Rectal smooth muscle tissue (tissue), 1 donor: ENCODE measurements around the gene TOP3A.
A peak's percentile ranks its signal among the peaks of the same experiment; 100 is the strongest.

Experiments
- H3K27ac ChIP-seq: one replicate; pipeline ENCODE4 v1.7.0; 2013; ENCODE audit warnings: low read depth, low read length, inconsistent platforms
- H3K27me3 ChIP-seq: one replicate; pipeline ENCODE4 v1.7.0; 2013; ENCODE audit warnings: low read length; ENCODE audit not compliant: control insufficient read depth, insufficient read depth
- H3K36me3 ChIP-seq: one replicate; pipeline ENCODE4 v1.7.0; 2013; ENCODE audit warnings: low read length; ENCODE audit not compliant: control insufficient read depth, insufficient read depth
- H3K4me1 ChIP-seq: one replicate; pipeline ENCODE4 v1.7.0; 2013; ENCODE audit warnings: low read length; ENCODE audit not compliant: control insufficient read depth, insufficient read depth
- H3K4me3 ChIP-seq: one replicate; pipeline ENCODE4 v1.7.0; 2013; ENCODE audit warnings: low read length
- H3K9ac ChIP-seq: one replicate; pipeline ENCODE4 v1.7.0; 2013; ENCODE audit warnings: low read length

TOP3A gene

DNA sequence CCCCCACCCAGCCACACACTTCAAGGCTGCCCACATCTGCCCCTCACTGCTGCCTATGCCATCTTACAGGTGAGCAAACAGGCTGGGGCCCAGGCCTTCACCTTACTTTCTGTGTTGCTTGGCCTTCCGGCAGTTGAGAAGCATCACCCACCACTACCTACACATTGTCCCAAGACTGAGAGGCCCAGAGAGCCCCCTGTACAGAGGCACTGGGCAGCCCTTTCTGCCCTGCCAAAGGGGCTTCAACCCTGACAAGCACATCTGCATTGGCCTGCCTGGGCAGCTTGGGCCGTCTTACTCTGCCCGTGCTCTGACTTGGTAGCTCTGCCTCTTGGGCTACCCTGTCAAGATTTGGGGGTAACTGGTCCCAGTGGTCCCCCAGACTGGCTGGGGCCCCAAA lies 53.1 kb downstream of the TOP3A start:
- Histone ChIP-seq H3K27me3 (no peaks in the 10 kb centered on the region), H3K36me3 (peaks cover 23% of the 10 kb centered on the region), H3K4me3 (peak overlapping the region; percentile 79), H3K9ac (peak overlapping the region; percentile 50), H3K27ac (peak overlapping the region; percentile 92), H3K4me1 (peaks cover 25% of the 10 kb centered on the region)

DNA sequence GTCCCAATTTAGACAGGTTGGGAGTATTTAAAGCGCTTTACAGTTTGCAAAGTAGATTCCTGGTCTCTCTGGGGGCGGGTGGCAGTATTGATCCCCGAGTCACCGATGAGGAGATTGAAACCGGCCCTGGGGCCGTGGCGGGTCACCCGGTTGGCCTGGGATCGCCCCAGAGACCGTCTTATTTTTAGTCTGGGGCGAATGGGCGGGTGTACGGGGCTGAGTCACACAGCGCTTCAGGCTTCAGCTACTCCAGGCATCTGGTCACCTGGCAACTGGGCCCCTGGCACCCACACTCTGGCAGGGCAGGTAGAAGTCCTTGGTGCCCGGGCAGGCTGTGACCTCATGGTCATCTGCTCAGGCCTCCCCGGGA lies 53.7 kb downstream of the TOP3A start:
- peaks cover 23% of the 10 kb centered on the region for H3K36me3 ChIP-seq
- peak overlapping the region; percentile 50 for H3K9ac ChIP-seq
- peak overlapping the region; percentile 79 for H3K4me3 ChIP-seq
- peak overlapping the region; percentile 92 for H3K27ac ChIP-seq
- peaks cover 25% of the 10 kb centered on the region for H3K4me1 ChIP-seq
- no peaks in the 10 kb centered on the region for H3K27me3 ChIP-seq

GRCh38 chr17:18260332-18261145 lies 54.3 kb downstream of the TOP3A start, which contains the start of gene MIEF2:
Gene MIEF2 (plus strand): TSS chr17:18260662. CDS start chr17:18262721, 2,059 bp downstream.
- Histone ChIP-seq H3K9ac (peak within 1 kb of the TSS; percentile 50), H3K27me3 (no peaks in the 10 kb centered on the region), H3K4me1 (peaks cover 25% of the 10 kb centered on the region), H3K27ac (peak within 1 kb of the TSS; percentile 92), H3K36me3 (peaks cover 28% of the 10 kb centered on the region), H3K4me3 (peak within 1 kb of the TSS; percentile 79)

GRCh38 chr17:18259621-18260331 lies 55.0 kb downstream of the TOP3A start:
- Histone ChIP-seq H3K4me1 (peaks cover 25% of the 10 kb centered on the region), H3K9ac (no peak overlapping the region), H3K27ac (peak overlapping the region; percentile 92)

GRCh38 chr17:18258356-18259038 lies 56.3 kb downstream of the TOP3A start, which contains the start of gene FLII:
Gene FLII (minus strand): TSS chr17:18258738. CDS start chr17:18258690, 48 bp downstream.
- Histone ChIP-seq H3K27me3 (no peaks in the 10 kb centered on the region), H3K4me1 (peaks cover 25% of the 10 kb centered on the region), H3K4me3 (peak within 1 kb of the TSS; percentile 93), H3K9ac (peak within 1 kb of the TSS; percentile 85), H3K36me3 (peaks cover 32% of the 10 kb centered on the region), H3K27ac (peak within 1 kb of the TSS; percentile 90)

More at GRCh38 chr17:18259621-18260331, 55.0 kb downstream of the TOP3A start:
- no peaks in the 10 kb centered on the region for H3K27me3 ChIP-seq
- peak overlapping the region; percentile 79 for H3K4me3 ChIP-seq
- H3K36me3 ChIP-seq, result peaks cover 31% of the 10 kb centered on the region

GRCh38 chr17:18257982-18258355 lies 56.8 kb downstream of the TOP3A start:
- H3K4me1 ChIP-seq, result peaks cover 25% of the 10 kb centered on the region
- peak overlapping the region; percentile 85 for H3K9ac ChIP-seq
- H3K36me3 ChIP-seq, result peaks cover 32% of the 10 kb centered on the region
- H3K4me3 ChIP-seq, result peak overlapping the region; percentile 93
- no peaks in the 10 kb centered on the region for H3K27me3 ChIP-seq
- peak overlapping the region; percentile 90 for H3K27ac ChIP-seq

DNA sequence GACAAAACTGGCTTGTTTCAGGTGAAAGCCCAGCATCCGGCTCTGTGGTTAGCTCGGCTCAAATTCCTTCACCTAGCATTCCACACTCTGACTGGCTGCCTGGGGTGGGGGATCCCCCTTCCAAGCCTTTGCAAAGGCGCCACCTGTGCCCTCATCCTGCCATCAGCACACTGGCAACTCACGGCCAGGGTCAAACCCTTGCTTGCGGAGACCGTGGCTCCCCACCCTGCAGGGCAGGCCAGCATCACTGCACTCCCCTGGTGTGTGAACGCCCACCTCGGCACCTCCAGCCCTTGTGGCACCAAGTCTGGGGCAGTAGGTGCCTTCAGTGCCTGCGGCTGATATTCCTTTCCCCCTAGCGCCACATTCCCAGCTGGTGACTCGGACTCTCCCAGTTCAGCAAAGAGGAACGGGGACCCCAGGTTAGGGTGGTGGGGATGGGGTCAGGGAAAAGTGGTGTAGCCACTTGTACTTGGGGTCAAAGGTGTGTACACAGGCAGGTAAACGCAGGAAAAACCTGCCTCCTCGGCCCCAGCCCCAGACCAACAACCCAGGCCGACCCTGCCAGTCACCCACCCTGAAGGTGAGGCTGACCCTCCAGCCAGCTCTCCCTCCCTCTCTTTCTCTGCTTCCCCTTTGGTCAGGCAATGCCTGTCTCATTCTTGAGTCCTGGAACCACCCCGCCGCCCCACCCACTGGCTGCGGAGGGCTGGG lies 57.4 kb downstream of the TOP3A start:
- H3K4me1 ChIP-seq, result peaks cover 25% of the 10 kb centered on the region
- peak overlapping the region; percentile 90 for H3K27ac ChIP-seq
- H3K4me3 ChIP-seq, result peak overlapping the region; percentile 93
- H3K36me3 ChIP-seq, result peaks cover 34% of the 10 kb centered on the region
- no peaks in the 10 kb centered on the region for H3K27me3 ChIP-seq
- peak overlapping the region; percentile 85 for H3K9ac ChIP-seq

DNA sequence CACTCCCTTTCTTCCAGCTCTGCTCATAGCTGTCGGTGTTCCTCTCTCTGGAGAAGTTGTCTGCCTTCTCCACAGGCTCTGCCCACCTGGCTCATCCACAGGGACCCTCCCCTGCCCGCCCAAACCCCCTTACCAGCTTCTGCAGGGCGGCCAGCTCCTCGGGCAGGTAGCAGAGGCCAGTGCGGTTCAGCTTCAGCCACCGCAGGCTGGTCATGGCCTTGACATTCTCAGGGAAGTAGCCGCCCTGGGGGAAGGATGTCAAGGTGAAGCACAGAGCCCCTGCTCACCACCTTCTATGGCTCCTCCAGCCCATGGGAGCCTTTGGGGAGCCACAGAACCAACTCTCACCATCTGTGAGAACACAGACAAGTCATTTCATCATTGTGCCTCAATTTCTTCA lies 58.0 kb downstream of the TOP3A start:
- Histone ChIP-seq H3K27me3 (no peaks in the 10 kb centered on the region), H3K4me3 (peak overlapping the region; percentile 93), H3K4me1 (peaks cover 19% of the 10 kb centered on the region), H3K27ac (no peak overlapping the region), H3K36me3 (peaks cover 40% of the 10 kb centered on the region), H3K9ac (no peak overlapping the region)

DNA sequence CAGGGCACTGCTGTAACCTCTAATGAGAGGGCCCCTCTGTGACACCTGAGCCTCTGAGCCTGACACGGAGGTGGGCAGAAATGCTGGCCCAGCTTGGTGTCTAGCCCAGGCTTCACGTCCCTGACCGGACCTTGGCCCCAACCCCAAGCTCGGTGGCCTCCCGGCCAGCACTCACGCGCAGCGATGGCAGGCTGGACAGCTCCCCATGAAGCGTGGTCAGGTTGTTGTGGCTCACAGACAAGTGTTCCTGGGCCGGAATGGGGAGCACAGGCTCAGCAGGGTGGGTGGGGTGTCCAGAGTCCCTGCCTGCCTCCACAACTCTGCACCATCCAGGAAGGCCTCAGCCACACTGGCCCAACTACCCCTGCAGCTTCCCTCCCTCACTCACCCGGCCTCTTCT lies 58.4 kb downstream of the TOP3A start:
- Histone ChIP-seq H3K36me3 (peaks cover 44% of the 10 kb centered on the region), H3K27ac (no peak overlapping the region), H3K27me3 (no peaks in the 10 kb centered on the region), H3K4me1 (peaks cover 15% of the 10 kb centered on the region), H3K4me3 (no peak overlapping the region), H3K9ac (no peak overlapping the region)

DNA sequence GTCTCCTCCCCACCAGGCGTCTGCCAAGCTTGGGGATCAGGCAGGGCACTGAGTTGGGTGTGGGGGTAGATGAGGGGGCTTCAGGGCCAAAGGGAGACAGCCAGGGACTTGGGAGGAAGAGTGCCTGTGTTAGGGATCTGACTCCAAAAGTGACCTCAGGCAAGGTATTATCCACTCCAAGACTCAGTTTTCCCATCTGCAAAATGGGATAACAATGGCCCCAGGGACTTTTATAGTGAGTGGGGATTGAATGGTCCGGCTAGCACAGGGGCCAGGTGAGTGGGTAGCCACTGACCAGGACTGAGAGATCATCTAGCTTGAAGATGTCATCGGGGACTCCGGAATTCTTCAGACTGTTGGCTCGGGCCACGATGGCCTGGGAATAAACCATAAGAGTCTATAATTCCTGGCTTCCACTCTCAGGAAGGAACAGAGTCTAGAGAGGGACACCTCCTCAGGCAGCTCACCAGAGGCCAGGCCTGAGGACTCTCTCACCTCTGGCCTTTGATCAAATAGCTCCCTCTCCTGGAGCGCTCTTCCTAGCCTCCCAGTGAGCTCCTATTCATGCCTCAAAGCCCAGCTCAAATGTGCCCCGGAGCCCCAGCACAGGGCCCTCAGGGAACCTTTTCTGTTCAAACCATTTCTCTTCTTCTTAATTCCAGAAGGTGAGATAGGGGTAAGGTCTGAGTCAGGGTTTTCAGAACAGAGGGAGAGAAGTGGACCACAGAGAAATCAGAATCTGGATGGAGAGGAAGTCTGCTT lies 59.7 kb downstream of the TOP3A start:
- Histone ChIP-seq H3K27ac (no peak overlapping the region), H3K36me3 (peaks cover 53% of the 10 kb centered on the region), H3K27me3 (no peaks in the 10 kb centered on the region), H3K4me3 (no peak overlapping the region), H3K9ac (no peak overlapping the region), H3K4me1 (peaks cover 12% of the 10 kb centered on the region)
